ENCODE measurements around the gene HIP1.

Gene HIP1

DNA sequence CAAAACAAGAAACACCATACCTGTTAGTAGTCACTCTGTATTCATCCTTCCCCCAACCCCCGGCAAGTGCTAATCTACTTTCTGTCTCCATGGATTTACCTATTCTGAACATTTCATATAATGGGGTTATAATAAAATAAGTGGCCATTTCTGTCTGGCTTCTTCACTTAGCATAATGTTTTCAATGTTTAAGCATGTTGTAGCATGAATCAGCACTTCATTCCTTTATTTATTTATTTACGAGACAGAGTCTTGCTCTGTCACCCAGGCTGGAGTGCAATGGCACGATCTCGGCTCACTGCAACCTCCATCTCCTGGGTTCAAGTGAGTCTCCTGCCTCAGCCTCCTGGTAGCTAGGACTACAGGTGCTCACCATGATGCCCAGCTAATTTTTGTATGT is 69.2 kb downstream of the HIP1 start:
- DNase-seq, result no peak

DNA sequence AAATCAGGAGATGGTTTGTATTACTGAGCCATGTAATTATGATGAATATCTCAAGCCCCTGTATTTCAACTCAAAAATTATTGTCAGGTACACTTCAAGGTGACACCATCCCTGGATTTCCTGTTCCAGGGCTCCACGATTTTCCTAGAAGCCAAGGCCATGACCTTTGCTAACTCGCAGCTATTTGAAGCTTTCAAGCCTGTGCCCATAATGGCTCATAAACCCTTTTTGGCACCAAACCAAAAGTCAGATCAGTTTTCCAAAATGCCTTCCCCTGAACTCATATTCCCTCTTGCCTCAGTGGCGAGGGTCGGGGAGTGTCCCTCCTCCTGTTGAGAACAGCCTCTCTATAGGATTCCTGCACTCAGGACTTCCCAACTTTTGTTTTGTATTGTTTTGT is 70.8 kb downstream of the HIP1 start:
- no peak for DNase-seq

DNA sequence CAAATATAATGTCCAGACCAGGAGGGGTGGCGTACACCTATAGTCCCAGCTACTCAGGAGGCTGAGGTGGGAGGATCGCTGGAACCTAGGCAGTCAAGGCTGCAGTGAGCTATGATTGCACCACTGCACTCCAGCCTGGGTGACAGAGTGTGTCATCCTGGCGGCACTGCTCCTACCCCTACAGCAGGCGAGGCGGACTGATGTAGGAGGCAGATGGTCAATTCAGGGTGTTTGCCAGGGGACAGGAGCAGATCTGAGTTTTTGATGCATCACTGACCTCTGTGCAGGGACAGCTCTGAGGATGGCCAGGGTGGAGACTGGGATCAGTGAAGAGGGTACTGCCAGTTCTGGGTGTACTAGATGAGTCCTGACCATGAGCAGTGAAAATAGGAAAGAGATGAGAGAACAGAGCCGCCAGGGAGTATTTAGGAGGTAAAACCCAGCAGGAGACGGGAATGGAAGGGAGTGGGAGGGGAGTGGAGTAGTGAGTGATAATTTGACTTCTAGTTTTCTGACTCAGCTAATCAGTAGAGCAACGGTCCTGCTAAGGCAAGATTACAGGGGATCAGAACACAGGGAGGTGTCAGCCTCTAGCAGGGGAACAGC is 75.3 kb downstream of the HIP1 start:
- DNase-seq, result no peak

DNA sequence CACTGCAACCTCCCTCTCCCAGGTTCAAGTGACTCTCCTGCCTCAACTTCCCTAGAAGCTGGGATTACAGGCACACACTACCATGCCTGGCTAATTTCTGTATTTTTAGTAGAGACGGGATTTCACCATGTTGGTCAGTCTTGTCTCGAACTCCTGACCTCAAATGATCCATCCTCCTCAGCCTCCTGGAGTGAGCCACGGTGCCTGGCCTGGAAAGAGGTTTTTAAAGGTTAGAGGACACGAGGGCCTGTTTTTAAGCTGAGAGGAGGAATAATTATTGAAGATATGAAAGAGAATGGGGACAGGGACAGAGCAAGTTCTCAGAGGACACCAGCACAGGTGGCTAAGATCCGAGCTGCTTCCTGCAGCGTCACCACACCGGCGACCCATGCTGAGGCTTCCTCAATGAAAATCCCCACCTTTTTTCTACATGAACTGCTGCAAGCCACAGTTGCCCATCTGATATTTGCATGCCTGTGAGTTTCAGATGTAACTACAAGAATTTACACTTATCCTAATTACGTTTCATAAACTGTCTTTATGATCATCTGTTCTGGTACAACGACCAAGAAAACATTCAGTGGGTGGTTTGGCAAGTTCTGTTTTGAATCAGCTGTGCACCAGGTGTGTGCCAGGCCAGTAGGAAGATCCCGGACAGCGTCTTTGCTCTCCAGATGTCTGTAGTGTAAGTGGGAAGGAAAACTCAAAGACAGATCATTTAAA is 76.0 kb downstream of the HIP1 start:
- DNase-seq, result no peak

DNA sequence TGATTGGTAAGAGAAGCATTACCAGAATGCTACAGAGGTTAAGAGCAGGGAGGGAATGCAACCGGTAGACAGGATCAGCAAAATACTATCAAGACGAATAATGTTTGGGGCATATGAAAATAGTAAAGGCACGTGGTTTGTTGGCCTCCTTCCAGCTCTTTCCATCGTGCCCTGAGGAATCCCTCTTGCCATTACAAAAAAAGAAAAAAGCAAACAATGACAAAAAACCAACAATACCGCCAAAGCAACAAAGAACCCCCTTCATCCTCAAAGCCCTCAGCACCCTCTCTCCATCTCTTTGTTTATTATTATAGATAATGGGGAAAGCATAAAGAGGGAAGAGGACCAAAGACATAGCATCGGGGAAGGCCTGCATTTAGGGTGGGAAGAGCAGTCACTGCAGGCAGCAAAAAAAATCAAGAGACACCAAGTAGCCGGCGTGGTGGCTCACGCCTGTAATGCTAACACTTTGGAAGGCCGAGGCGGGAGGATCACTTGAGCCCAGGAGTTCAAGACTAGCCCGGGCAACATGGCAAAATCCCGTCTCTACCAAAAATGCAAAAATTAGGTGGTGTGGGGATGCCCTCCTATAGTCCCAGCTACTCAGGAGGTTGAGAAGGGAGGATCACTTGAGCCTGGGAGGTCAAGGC is 78.0 kb downstream of the HIP1 start:
- no peak for DNase-seq

DNA sequence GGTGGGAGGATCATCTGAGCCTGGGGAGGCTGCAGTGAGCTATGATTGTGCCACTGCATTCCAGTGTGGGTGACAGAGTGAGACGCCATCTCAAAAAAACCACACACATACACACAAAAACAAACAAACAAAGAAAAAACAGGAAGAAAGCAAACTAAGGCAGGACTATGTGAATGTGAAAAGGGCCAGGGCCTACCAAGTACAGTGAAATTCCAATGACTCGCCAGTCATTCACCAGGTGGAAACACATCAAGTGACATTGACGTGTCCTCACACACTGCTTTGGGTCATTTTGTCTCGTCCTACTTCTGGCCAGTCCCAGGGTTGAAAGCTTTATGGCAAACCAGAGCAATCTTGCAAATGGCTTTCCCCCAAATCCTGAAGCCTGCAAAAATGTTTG is 79.9 kb downstream of the HIP1 start:
- no peak for DNase-seq

DNA sequence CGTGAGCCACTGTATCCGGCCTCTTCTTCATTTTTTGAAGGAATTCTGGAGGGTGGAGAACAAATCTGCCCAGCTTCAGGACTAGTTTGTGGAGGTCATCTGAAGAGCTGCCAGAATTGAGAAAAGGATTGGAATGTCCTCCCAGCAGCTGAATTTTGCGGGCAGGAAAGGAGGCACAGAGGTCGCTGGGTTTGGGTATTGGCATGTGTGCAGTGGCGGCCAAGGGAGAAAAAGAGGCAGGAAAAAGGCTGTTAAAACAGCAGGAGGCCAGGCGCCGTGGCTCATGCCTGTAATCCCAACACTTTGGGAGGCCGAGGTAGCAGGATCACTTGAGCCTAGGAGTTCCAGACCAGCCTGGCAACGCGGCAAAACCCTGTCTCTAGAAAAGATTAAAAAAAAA is 80.4 kb downstream of the HIP1 start:
- no peak for DNase-seq

DNA sequence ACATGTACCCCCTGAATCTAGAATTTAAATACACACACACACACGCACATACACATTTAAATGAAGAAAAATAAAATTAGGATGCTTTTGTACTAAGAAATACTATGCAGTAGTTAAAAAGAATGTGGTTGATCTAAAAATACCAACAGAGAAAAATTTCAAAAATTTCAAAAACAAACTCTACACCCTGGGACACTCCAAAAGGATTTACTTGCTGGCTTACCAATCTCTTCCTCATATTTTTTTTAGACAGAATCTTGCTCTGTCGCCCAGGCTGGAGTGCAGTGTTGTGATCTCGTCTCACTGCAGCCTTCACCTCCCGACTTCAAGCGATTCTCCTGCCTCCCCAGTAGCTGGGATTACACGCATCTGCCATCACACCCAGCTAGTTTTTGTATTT is 80.9 kb downstream of the HIP1 start:
- DNase-seq, result no peak

DNA sequence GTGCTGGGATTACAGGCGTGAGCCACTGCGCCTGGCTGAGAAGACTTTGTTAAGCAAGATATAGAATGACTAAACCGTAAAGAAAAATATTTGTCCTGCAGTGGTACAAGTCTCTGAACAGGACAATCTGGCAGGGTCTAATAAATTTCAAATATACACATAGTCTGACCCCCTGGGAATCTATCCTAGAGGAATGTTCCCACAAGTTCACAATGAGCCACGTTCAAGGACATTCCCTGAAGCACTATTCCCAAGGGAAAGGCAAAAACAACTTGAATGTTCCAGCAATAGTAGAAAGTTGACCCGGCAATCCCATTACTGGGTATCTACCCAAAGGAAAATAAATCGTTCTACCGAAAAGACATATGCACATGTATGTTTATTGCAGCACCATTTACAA is 82.0 kb downstream of the HIP1 start:
- DNase-seq, result no peak

DNA sequence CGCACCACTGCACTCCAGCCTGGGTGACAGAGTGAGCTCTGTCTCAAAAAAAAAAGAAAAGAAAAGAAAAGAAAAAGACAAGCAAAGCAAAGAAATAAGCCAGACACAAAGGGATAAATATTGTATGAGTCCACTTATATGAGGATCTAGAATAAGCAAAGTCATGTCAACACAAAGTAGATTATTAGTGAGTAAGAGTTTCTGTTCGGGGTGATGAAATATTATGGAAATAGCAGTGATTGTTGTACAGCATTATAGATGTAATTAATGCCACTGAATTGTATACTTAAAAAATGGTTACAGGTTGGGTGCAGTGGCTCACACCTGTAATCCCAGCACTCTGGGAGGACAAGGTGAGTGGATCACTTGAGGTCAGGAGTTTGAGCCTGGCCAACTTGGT is 83.2 kb downstream of the HIP1 start:
- DNase-seq, result no peak

DNA sequence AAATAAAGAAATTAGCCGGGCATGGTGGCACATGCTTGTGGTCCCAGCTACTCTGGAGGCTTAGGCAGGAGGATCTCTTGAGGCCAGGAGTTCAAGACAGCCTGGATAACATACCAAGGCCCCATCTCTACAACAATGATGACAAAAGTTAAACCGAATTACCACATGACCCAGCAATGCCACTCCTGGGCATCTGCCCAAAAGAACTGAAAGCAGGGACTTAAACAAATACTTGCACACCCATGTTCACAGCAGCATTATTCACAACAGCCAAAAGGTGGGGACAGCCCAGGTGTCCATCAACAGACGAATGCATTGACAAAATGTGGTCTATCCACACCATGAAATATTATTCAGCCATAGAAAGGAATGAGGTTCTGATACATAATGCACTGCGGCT is 83.9 kb downstream of the HIP1 start:
- DNase-seq, result no peak

DNA sequence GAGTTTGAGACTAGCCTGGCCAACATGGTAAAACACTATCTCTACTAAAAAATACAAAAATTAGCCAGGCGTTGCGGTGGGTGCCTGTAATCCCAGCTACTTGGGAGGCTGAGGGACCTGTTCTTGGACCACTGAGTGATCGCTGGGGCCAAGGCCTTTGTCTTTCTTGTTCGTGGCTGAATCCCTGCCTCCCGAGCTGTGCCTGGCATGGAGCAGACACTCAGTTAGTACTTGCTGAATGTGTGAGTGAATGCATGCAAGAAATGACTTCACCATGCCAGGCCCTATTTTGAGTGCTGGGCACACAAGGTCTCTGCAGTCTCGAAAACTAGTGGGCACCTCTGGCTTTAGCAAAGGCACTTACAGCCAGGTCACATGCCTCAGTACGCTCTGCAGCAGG is 85.1 kb downstream of the HIP1 start:
- no peak for DNase-seq

DNA sequence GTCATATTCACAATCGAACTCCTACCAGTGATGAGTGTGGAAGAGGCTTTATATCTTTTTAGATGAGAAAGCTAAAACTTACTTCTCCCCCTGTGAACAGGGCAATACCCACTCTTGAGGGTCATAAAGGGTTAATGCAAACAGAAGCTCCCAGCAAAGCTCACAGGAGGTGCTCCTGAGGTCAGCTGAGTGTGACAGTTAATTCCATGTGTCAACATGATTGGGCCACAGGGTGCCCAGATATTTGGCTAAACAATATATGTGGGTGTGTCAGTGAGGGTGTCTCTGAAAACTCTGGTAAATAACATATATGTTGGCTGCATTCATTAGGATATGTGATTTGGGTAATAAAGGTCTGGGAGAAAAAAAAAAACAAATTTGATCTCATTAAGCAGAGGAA is 86.0 kb downstream of the HIP1 start:
- no peak for DNase-seq

DNA sequence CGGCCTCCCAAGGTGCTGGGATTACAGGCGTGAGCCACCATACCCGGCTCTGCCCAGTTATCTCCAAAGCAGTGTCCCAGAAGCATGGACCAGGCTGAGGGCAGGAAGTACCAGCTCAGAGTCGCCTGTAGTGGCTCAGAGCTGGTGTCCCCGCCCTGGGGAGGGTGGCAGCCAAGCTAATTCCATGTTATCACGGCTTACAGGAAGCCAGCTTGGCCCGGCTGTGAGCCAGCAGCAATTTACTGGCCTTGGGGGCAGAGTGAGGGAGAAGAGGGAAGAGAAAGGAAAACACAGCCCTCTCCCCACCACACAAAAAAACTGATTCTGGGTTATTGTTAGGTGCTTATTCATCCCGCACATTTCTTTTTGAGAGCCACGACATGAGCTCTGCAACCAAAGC is 88.1 kb downstream of the HIP1 start:
- no peak for DNase-seq

DNA sequence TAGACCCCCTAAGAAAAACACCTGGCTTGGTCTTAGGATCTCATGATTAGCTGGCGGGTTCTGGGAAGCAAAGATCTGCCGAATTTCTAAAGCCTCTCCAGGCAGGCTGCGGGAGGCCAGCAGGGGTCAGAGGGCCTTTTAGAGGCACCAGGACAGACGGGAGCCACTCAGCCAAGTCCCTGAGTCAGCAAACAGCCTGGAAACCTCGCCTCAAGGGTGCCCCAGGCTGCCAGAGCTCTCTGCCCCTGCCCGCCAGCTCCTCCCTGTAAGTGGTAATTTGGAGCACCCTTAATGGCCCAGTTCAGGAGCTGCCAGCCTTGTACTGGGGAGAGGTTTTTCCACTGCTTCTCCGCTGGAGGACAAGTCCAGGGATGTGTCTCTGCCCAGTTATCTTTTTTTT is 88.7 kb downstream of the HIP1 start:
- DNase-seq, result no peak

DNA sequence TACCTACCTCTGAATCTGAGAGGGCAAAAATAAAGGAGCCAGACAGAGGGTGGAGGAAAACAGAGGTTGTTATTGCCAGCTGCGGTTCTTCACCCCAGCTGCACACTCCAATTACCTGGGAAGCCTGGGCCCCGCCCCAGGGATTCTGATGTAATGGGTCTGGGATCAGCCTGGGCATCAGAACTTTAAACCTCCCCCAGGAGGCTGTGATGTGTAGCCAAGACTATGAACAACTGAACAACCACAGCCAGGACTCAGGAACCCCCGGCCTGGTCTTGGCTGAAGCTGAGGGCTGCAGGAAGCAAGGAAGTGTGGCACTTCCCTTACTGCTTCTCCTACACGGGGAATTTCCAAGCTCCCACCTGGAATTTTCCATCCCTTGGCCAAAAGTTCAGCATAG is 89.3 kb downstream of the HIP1 start:
- DNase-seq, result no peak

DNA sequence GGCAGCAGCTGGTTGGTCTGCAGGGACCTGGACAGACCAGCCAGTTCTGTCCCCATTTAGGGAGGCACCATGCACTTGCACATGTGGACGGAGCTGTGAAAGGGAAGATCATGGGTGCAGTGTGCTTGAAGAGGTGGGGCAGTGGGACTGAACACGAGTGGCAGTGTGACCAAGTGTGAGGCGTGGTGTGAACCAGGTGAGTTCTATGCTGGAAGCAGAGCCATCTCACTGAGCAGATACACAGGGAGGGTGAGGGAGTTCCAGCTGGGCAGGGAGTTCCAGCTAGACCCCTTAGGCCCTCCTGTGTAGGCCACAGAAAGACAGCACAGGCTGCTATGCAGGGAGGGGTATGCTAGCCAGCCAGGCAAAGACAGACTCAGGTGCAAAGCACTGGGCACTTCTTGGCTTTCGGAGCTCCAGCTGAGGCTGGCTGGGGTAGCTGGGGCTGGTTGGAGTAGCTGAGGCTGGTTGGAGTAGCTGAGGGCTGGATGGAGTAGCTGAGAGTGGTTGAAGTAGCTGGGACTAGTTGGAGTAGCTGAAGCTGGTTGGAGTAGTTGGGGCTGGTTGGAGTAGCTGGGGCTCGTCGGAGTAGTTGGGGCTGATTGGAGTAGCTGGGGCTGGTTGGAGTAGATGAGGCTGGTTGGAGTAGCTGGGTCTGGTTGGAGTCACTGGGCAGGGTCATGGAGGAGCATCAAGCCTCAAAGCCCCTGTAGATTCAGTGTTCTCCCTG is 90.9 kb downstream of the HIP1 start:
- no peak for DNase-seq

DNA sequence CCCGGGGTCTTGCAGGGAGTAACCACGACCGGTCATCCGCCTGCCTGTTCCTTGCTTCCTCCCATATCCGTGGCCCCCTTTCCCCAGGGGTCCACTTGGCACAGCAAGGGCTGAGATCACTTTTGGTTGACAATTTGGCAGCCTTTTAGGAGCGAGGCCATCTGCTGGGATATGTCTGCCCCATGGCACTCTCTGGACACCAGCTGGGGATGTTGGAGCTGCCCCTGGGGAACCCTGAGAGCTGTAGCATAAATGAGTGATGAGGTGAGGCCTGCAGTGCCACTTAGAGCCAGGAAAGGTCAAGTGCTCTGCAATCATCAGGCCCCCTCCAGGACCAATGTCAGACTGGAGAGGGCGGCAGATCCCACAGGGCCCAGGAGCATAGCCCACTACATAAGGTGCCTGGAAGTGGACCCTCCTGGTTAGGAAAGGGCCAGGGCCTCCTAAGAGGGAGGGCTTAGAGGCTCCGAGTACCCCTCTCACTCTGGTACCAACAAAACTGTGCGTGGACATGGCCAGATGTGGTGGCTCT is 92.1 kb downstream of the HIP1 start:
- no peak for DNase-seq

DNA sequence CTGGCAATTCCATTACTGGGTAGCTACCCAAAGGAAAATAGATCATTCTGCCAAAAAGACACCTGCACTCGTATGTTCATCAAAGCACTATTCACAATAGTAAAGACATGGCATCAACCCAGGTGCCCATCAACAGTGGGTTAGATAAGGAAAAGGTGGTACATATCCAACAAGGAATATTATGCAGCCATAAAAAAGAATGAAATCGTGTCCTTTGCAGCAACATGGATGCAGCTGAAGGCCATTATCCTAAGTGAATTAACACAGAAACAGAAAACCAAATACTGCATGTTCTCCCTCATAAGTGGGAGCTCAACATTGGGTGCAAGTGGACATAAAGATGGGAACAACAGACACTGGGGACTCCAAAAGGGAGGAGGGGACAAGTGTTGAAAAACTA is 93.2 kb downstream of the HIP1 start:
- DNase-seq, result no peak

DNA sequence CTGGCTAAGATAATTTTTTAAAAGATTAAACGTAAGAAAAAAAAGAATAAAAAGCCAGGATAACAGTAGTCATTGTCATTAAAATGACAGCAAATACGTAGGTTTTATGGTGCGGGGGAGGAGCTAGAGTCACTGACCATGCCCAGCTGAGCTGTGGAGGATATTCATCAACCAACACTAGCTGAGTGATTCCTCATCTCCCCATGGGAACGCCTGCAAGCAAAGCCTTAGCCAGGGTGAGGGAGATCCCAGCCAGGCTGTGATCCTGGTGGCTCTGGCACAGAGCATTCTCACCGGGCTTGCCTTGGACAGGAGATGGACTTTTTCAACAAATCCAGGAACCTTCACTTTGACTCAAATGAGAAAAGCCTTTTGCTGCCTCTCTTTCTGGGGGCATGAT is 94.2 kb downstream of the HIP1 start:
- no peak for DNase-seq

DNA sequence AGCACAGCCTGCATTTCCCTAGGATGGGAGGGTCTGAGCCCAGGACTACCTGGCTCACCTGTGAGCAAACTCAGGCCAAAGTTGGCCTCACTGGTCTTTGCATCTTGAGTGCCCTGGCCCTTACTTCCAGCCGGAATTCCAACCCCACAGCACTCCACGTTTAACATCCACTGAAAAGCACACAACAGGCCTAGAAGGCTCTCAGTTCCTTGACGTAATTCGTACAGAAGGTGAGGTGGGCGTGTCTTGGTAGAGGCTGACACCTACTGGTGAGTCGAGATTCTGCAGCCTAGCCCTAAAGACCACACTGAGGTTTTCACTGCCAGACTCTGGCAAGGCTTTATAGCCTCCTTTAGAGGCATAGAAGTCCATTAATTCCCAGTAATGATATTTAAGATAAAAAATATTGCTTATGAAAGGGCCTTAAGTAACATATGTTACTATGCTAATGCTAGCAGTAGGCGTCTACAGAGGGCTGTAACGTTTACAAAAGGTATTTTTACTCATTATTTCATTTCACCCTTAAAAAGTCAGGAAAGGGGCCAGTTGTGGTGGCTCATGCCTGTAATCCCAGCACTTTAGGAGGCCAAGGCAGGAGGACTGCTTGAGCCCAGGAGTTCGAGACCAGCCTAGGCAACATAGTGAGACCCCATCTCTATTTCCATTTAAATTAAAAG is 95.8 kb downstream of the HIP1 start:
- DNase-seq, result no peak

DNA sequence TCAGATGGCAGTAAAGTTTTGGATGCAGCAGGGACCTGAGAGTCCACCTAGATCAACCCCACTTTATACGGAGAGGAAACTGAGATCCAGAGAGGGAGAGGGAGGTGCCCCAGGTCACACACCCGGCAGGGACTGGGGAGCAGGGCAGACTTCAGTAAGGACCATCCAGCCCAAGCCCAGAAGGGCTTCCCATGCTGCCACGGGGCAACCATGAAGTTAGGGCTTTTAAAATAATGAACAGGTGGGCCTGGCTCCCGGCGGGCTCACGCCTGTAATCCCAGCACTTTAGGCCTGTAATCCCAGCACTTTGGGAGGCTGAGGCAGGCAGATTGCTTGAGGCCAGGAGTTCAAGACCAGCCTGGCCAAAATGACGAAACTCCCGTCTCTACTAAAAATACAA is 98.5 kb downstream of the HIP1 start:
- DNase-seq, result no peak

DNA sequence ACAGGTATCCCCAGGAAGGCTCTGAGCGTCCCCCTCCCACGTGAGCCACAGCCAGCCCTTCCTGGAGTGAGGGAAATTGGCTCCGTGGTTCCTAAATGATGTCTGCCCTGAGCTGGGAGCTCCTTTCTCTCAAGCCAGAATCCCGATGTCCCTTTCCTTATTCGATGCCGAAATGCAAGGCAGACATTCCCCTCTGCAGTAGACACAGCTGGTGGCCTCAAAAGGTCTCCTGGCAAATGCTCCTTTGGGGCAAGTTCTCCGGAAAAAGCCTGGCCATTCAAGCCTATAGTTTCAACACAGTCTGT is 98.9 kb downstream of the HIP1 start:
- no peak for DNase-seq
